Transverse colon (tissue), 4 donors: ENCODE measurements around the gene GJD3. TPM values are rescaled to one million over a fixed set of nuclear protein-coding genes. Genes with fewer than 3 reads are reported as not detected.

Experiments used
- DNase-seq: peaks from one replicate; pipeline ENCODE4 v3.0.0-alpha.2; 2019
- H3K27ac ChIP-seq, 4 donors: fragments of 200-600 bp; sonication (generic); 2 replicates each; pipeline ENCODE4 v1.5.1; 2016 to 2018; ENCODE audit warnings: inconsistent platforms in 4 of 4
- H3K27me3 ChIP-seq: fragments of 200-600 bp; sonication (generic); 2 replicates; pipeline ENCODE4 v1.5.1; 2017; ENCODE audit warnings: inconsistent platforms
- H3K36me3 ChIP-seq, 4 donors: fragments of 200-600 bp; sonication (generic); 2 replicates each; pipeline ENCODE4 v1.5.1; 2017 to 2019; ENCODE audit warnings: inconsistent platforms in 4 of 4
- H3K4me1 ChIP-seq, 4 donors: fragments of 200-600 bp; sonication (generic); 2 replicates each; pipeline ENCODE4 v1.5.1; 2017 to 2020; ENCODE audit warnings: inconsistent platforms in 4 of 4
- H3K4me3 ChIP-seq, 4 donors: fragments of 200-600 bp; sonication (generic); 1 replicate in 1 of 4; 2 replicates in 3 of 4; pipeline versions ENCODE4 v1.5.1 to v1.6.1; 2017 to 2019; ENCODE audit warnings: inconsistent platforms in 4 of 4
- H3K9me3 ChIP-seq, 2 donors: fragments of 200-600 bp; sonication (generic); 2 replicates each; pipeline ENCODE4 v1.5.1; 2017 to 2019; ENCODE audit warnings: inconsistent platforms in 2 of 2
- CTCF ChIP-seq, 5 experiments: fragments of 200-600 bp in 3 of 5; fragments of 450-650 bp in 2 of 5; sonication (generic) in 3 of 5; IDR thresholded peaks; 1 replicate in 2 of 5; 2 replicates in 3 of 5; pipeline ENCODE4 v1.5.1; 2016 to 2017; ENCODE audit warnings: antibody characterized with exemption in 5 of 5, inconsistent platforms in 3 of 5, mild to moderate bottlenecking in 2 of 5, moderate library complexity in 1 of 5
- EP300 ChIP-seq: sonication (generic); formaldehyde crosslinking; IDR thresholded peaks from one replicate; pipeline ENCODE4 v1.6.1; 2017; ENCODE audit warnings: antibody characterized with exemption, low read depth
- POLR2A ChIP-seq: fragments of 450-650 bp; IDR thresholded peaks from one replicate; pipeline ENCODE4 v1.6.1; 2016; ENCODE audit warnings: antibody characterized with exemption, mild to moderate bottlenecking, moderate library complexity
- POLR2AphosphoS5 ChIP-seq, 3 donors: sonication (generic); formaldehyde crosslinking; IDR thresholded peaks; one replicate each; pipeline ENCODE4 v1.6.1; 2016; ENCODE audit warnings: antibody characterized with exemption in 3 of 3
- WGBS, 2 donors: methylation state at CpG; one replicate each; pipeline ENCODE4 v1.1.5; 2018; ENCODE audit warnings: low coverage in 1 of 2; 5-methylcytosine and 5-hydroxymethylcytosine counted together
- in situ Hi-C, 4 donors: fragments of 200-750 bp; cut with MboI; loops; one replicate each; pipeline versions ENCODE4 v1.15.0 to v1.15.1; 2017; ENCODE audit warnings: low sequenced_read_pairs in 3 of 4, low pct_ligation_motif_present in 1 of 4, low pct_unique_long_range_greater_than_20kb in 1 of 4
- intact Hi-C: fragments of 100-400 bp; cut with DNase I; formaldehyde crosslinking; loops from one replicate; pipeline ENCODE4 v1.15.1; 2023; ENCODE audit warnings: low total_unique reads
- total RNA-seq, 4 donors: library from RNA; depleted of rRNA; stranded (reverse); fragments of >200 nt; gene quantifications; one replicate each; pipeline ENCODE4 v1.1.0, GENCODE V29; 2016

The GJD3 gene
- total RNA-seq, 4 donors from 2014 or later = not detected

GRCh38 chr17:40340880-40341807 lies 23.4 kb downstream of the GJD3 start:
- in situ Hi-C loops (no loop called here), intact Hi-C loops (no loop called here)
- TF ChIP-seq POLR2AphosphoS5 (IDR thresholded peaks at IDR 0.05) = peak; percentile 86 to 92 (median 89)
- peak in 2 of 5 experiments; percentile 27 to 37 for TF ChIP-seq CTCF (IDR thresholded peaks at IDR 0.05)
- peak; percentile 65 for TF ChIP-seq EP300
- no peak for TF ChIP-seq POLR2A
- WGBS, 2 donors = 0 to 1% methylated on average over 2 to 27 of the region's 55 CpGs
- peak; percentile 94 for DNase-seq
- Histone ChIP-seq H3K27me3 (no peaks in the 10 kb centered on the region), H3K4me3 (peak overlapping the region; percentile 72 to 89 (median 78)), H3K27ac (peak overlapping the region; percentile 94 to 95 (median 95)), H3K36me3 (no peaks in the 10 kb centered on the region), H3K9me3 (no peaks in the 10 kb centered on the region), H3K4me1 (peaks cover 17 to 63% (median 40%) of the 10 kb centered on the region in 4 donors)

GRCh38 chr17:40340327-40340726 lies 24.2 kb downstream of the GJD3 start:
- in situ Hi-C loops = no loop called here
- no peaks in the 10 kb centered on the region for H3K27me3 ChIP-seq
- H3K36me3 ChIP-seq = no peaks in the 10 kb centered on the region
- intact Hi-C loops = no loop called here
- TF ChIP-seq POLR2AphosphoS5 (IDR thresholded peaks at IDR 0.05) (no peak), CTCF (IDR thresholded peaks at IDR 0.05) (no peak)
- 100% methylated on average over 1 of the region's 1 CpG for WGBS, 2 donors
- H3K27ac ChIP-seq = peak overlapping the region; percentile 94 to 95 (median 95)
- peaks cover 18 to 63% (median 38%) of the 10 kb centered on the region in 4 donors for H3K4me1 ChIP-seq
- DNase-seq = no peak
- H3K4me3 ChIP-seq = no peak overlapping the region
- no peaks in the 10 kb centered on the region for H3K9me3 ChIP-seq

GRCh38 chr17:40338941-40339649 lies 25.4 kb downstream of the GJD3 start:
- peaks cover 21 to 63% (median 38%) of the 10 kb centered on the region in 4 donors for H3K4me1 ChIP-seq
- no peaks in the 10 kb centered on the region for H3K27me3 ChIP-seq
- TF ChIP-seq POLR2A = no peak
- TF ChIP-seq POLR2AphosphoS5 (IDR thresholded peaks at IDR 0.05) = no peak
- no peak for TF ChIP-seq EP300
- no peak for TF ChIP-seq CTCF (IDR thresholded peaks at IDR 0.05)
- no peaks in the 10 kb centered on the region for H3K36me3 ChIP-seq
- intact Hi-C loops = no loop called here
- in situ Hi-C loops = no loop called here
- peak; percentile 9 for DNase-seq
- 75 to 78% methylated on average over 8 to 13 of the region's 13 CpGs for WGBS, 2 donors
- H3K4me3 ChIP-seq = no peak overlapping the region
- H3K9me3 ChIP-seq = no peaks in the 10 kb centered on the region
- H3K27ac ChIP-seq = peak overlapping the region; percentile 11 to 95 (median 55)

GRCh38 chr17:40338058-40338457 lies 26.5 kb downstream of the GJD3 start:
- Histone ChIP-seq H3K36me3 (no peaks in the 10 kb centered on the region), H3K27me3 (no peaks in the 10 kb centered on the region), H3K9me3 (no peaks in the 10 kb centered on the region), H3K4me3 (no peak overlapping the region), H3K4me1 (peaks cover 27 to 63% (median 39%) of the 10 kb centered on the region in 4 donors), H3K27ac (peak overlapping the region in 2 of 4 donors; percentile 0 to 9)
- WGBS, 2 donors = 91% methylated on average over 5 of the region's 5 CpGs; no CpG with 5 or more reads in 1 of the 2 donors
- DNase-seq = no peak
- intact Hi-C loops = no loop called here
- TF ChIP-seq POLR2A (no peak), CTCF (IDR thresholded peaks at IDR 0.05) (no peak), EP300 (no peak), POLR2AphosphoS5 (IDR thresholded peaks at IDR 0.05) (no peak)
- in situ Hi-C loops = no loop called here
